Panc1 (cell line): ENCODE results near the gene GABRA6. TPM values are rescaled to one million over a fixed set of nuclear protein-coding genes. Genes with fewer than 3 reads are reported as not detected.

Experiments used
- ATAC-seq: fragments of 200-7000 bp; cut with Tn5 transposase; 2 replicates; pipeline ENCODE4 v1.9.1; 2020; ENCODE audit warnings: mild to moderate bottlenecking, moderate library complexity
- BruUV-seq: library from RNA; stranded (reverse); fragments of 400-500 nt; replicated peaks from 2 replicates; lab custom pipeline; 2021; lab: Mats Ljungman, UMichigan
- CTCF ChIA-PET: fragments of 300-600 bp; sonication (Branson Sonifier 250); formaldehyde crosslinking; loops from one replicate; lab custom pipeline; 2022; ENCODE audit warnings: antibody characterized with exemption; lab: Charles Lee
- POLR2A ChIA-PET: fragments of 300-600 bp; sonication (Branson Sonifier 250); formaldehyde crosslinking; loops from one replicate; lab custom pipeline; 2022; ENCODE audit warnings: antibody characterized with exemption; lab: Charles Lee
- DNase-seq: peaks from one replicate; pipeline ENCODE4 v3.0.0-alpha.2; 2010; ENCODE audit warnings: low read depth, low spot score
- H3K27ac ChIP-seq: 2 replicates; pipeline ENCODE4 v1.5.1; 2011; ENCODE audit warnings: mild to moderate bottlenecking, low read length, inconsistent platforms
- H3K27me3 ChIP-seq: fragments of 200-500 bp; sonication (Bioruptor generic); 2 replicates; pipeline ENCODE4 v1.6.0; 2014; ENCODE audit warnings: low read length, inconsistent platforms; ENCODE audit not compliant: control insufficient read depth, insufficient read depth
- H3K36me3 ChIP-seq: fragments of 200-500 bp; sonication (Bioruptor generic); 2 replicates; pipeline ENCODE4 v1.5.1; 2014; ENCODE audit warnings: inconsistent platforms, mild to moderate bottlenecking, low read length, moderate library complexity; ENCODE audit not compliant: control insufficient read depth, insufficient read depth
- H3K4me1 ChIP-seq: 2 replicates; pipeline ENCODE4 v1.5.1; 2011; ENCODE audit warnings: inconsistent platforms, mild to moderate bottlenecking, low read length, moderate library complexity; ENCODE audit not compliant: control insufficient read depth, insufficient read depth
- H3K4me3 ChIP-seq, 2 experiments: 2 replicates each; pipeline ENCODE4 v1.5.1; 2011 to 2012; ENCODE audit warnings: low read depth in 2 of 2, low read length in 2 of 2, mild to moderate bottlenecking in 2 of 2, inconsistent platforms in 1 of 2, moderate library complexity in 1 of 2
- H3K9me3 ChIP-seq: fragments of 200-500 bp; sonication (Bioruptor generic); 2 replicates; pipeline ENCODE4 v1.5.1; 2014; ENCODE audit warnings: low read depth, mild to moderate bottlenecking, inconsistent platforms, low read length, moderate library complexity; ENCODE audit not compliant: control insufficient read depth, insufficient read depth
- POLR2AphosphoS5 ChIP-seq: IDR thresholded peaks from 2 replicates; pipeline ENCODE4 v1.6.1; 2012; ENCODE audit warnings: mild to moderate bottlenecking, low read depth, low read length, moderate library complexity
- SIN3A ChIP-seq: IDR thresholded peaks from 2 replicates; pipeline ENCODE4 v1.6.1; 2012; ENCODE audit warnings: low read depth, mild to moderate bottlenecking, low read length, moderate library complexity, borderline replicate concordance; ENCODE audit not compliant: insufficient read depth
- TCF7L2 ChIP-seq: IDR thresholded peaks from 2 replicates; pipeline ENCODE4 v1.6.1; 2011; ENCODE audit warnings: mild to moderate bottlenecking, low read depth, low read length, inconsistent platforms
- in situ Hi-C: cut with HindIII; loops from 2 replicates; pipeline ENCODE4 v1.10.0; 2016; ENCODE audit warnings: low sequenced_read_pairs, low pct_unique_long_range_greater_than_20kb
- intact Hi-C: fragments of 100-400 bp; cut with micrococcal nuclease; formaldehyde crosslinking; loops from one replicate; pipeline ENCODE4 v1.10.0; 2022; ENCODE audit not compliant: unreplicated experiment
- total RNA-seq: library from RNA; stranded (reverse); gene quantifications from one replicate; pipeline ENCODE4 v1.2.1, GENCODE V29; 2021; ENCODE audit not compliant: unreplicated experiment
- TF ChIP-seq, protein P1 (sequence below): fragments of 450-650 bp; IDR thresholded peaks from 2 replicates; pipeline ENCODE4 v1.5.1; 2017; ENCODE audit warnings: mild to moderate bottlenecking
- TF ChIP-seq, protein P2 (sequence below), 2 experiments: IDR thresholded peaks; 2 replicates each; pipeline ENCODE4 v1.6.1; 2011 to 2012; ENCODE audit warnings: low read depth in 2 of 2, control low read depth in 1 of 2, low read length in 1 of 2, mild to moderate bottlenecking in 1 of 2, moderate library complexity in 1 of 2; ENCODE audit not compliant: insufficient read depth in 1 of 2

Gene GABRA6
- total RNA-seq, 1 experiment from 2014 or later = not detected

DNA sequence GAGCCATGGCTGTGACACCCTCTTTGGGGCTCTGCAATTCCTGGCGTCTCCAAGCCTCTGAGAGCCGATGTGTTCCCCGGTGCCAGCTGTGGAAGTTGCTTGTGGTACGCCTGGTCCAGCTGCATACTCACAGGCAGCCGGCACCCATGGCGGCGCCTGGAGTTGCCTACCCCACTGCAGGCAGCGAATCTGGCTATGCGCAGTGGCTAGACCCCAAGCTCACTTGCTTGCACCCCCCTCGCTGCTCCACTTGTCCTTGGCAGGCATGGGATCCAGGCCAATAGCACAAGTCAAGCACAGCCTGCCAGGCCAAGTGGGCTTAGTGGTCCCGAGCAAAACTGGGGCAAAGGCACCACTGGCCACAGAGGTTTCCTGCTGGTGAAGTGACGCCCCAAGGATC is 24.7 kb upstream of the GABRA6 start:
- intact Hi-C loops = no loop called here
- Histone ChIP-seq H3K4me1 (no peaks in the 10 kb centered on the region), H3K27ac (no peak overlapping the region), H3K4me3 (no peak overlapping the region), H3K36me3 (no peaks in the 10 kb centered on the region), H3K9me3 (no peaks in the 10 kb centered on the region), H3K27me3 (no peaks in the 10 kb centered on the region)
- POLR2A ChIA-PET = no interaction called here
- TF ChIP-seq, protein P1, sequence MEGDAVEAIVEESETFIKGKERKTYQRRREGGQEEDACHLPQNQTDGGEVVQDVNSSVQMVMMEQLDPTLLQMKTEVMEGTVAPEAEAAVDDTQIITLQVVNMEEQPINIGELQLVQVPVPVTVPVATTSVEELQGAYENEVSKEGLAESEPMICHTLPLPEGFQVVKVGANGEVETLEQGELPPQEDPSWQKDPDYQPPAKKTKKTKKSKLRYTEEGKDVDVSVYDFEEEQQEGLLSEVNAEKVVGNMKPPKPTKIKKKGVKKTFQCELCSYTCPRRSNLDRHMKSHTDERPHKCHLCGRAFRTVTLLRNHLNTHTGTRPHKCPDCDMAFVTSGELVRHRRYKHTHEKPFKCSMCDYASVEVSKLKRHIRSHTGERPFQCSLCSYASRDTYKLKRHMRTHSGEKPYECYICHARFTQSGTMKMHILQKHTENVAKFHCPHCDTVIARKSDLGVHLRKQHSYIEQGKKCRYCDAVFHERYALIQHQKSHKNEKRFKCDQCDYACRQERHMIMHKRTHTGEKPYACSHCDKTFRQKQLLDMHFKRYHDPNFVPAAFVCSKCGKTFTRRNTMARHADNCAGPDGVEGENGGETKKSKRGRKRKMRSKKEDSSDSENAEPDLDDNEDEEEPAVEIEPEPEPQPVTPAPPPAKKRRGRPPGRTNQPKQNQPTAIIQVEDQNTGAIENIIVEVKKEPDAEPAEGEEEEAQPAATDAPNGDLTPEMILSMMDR = no peak
- TF ChIP-seq, protein P2, sequence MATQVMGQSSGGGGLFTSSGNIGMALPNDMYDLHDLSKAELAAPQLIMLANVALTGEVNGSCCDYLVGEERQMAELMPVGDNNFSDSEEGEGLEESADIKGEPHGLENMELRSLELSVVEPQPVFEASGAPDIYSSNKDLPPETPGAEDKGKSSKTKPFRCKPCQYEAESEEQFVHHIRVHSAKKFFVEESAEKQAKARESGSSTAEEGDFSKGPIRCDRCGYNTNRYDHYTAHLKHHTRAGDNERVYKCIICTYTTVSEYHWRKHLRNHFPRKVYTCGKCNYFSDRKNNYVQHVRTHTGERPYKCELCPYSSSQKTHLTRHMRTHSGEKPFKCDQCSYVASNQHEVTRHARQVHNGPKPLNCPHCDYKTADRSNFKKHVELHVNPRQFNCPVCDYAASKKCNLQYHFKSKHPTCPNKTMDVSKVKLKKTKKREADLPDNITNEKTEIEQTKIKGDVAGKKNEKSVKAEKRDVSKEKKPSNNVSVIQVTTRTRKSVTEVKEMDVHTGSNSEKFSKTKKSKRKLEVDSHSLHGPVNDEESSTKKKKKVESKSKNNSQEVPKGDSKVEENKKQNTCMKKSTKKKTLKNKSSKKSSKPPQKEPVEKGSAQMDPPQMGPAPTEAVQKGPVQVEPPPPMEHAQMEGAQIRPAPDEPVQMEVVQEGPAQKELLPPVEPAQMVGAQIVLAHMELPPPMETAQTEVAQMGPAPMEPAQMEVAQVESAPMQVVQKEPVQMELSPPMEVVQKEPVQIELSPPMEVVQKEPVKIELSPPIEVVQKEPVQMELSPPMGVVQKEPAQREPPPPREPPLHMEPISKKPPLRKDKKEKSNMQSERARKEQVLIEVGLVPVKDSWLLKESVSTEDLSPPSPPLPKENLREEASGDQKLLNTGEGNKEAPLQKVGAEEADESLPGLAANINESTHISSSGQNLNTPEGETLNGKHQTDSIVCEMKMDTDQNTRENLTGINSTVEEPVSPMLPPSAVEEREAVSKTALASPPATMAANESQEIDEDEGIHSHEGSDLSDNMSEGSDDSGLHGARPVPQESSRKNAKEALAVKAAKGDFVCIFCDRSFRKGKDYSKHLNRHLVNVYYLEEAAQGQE (IDR thresholded peaks at IDR 0.05; ENCODE audit: insufficient read depth in 1 of 2, low read depth in 2 of 2, low read length in 1 of 2) = no peak
- TF ChIP-seq SIN3A (no peak), TCF7L2 (no peak), POLR2AphosphoS5 (no peak)
- DNase-seq (no peak), ATAC-seq (no peak)
- CTCF ChIA-PET = no interaction called here
- in situ Hi-C loops = no loop called here
- BruUV-seq = no TSS peak

DNA sequence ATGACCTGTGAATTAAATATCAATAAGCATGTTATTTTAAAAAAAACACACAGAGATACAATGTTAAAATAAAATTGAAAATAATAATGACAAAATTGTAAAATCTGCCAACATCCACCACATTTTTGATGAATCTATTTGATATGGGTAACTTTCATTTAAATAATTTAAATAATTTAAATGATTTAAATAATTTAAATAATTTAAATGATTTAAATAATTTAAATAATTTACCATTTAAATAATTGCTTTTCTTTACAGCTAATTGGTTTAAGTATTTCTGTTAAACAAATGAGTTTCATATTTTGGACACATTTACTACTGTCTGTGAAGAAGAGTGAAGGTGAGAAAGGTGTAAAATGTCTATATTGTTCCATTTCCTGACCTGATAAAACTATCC is 22.1 kb upstream of the GABRA6 start:
- Histone ChIP-seq H3K4me3 (no peak overlapping the region), H3K9me3 (no peaks in the 10 kb centered on the region), H3K4me1 (no peaks in the 10 kb centered on the region), H3K36me3 (no peaks in the 10 kb centered on the region), H3K27ac (no peak overlapping the region), H3K27me3 (no peaks in the 10 kb centered on the region)
- CTCF ChIA-PET = no interaction called here
- in situ Hi-C loops (no loop called here), intact Hi-C loops (no loop called here)
- ATAC-seq = no peak
- BruUV-seq = no TSS peak
- DNase-seq = no peak
- TF ChIP-seq TCF7L2 (no peak), SIN3A (no peak), POLR2AphosphoS5 (no peak)
- TF ChIP-seq, protein P1 = no peak
- TF ChIP-seq, protein P2 (IDR thresholded peaks at IDR 0.05; ENCODE audit: insufficient read depth in 1 of 2, low read depth in 2 of 2, low read length in 1 of 2) = no peak
- POLR2A ChIA-PET = no interaction called here
